ENCODE data around the gene HNRNPF. TPM values are rescaled to one million over a fixed set of nuclear protein-coding genes. Genes with fewer than 3 reads are reported as not detected.

The HNRNPF gene
- total RNA-seq, 1 donor from 2014 or later: 163 TPM

- Mint-ChIP-seq H3K36me3 (no peaks in the 10 kb centered on the region), H3K27me3 (ENCODE audit: low read depth) (peaks cover 27% of the 10 kb centered on the region), H3K27ac (no peak overlapping the region), H3K4me1 (peaks cover 6% of the 10 kb centered on the region), H3K4me3 (no peak overlapping the region), H3K9me3 (no peaks in the 10 kb centered on the region)
- TF ChIP-seq CTCF (IDR thresholded peaks at IDR 0.05; ENCODE audit: unreplicated experiment): no peak
- no peak for DNase-seq (ENCODE audit: low spot score in 2 of 2, unreplicated experiment in 2 of 2)
Measured at GRCh38 chr10:43344051-43344450, 64.9 kb downstream of the HNRNPF start.

GRCh38 chr10:43343126-43343525 lies 65.9 kb downstream of the HNRNPF start:
- peaks cover 33% of the 10 kb centered on the region for H3K27me3 Mint-ChIP-seq (ENCODE audit: low read depth)
- no peak for DNase-seq (ENCODE audit: low spot score in 2 of 2, unreplicated experiment in 2 of 2)
- no peak overlapping the region for H3K27ac Mint-ChIP-seq
- H3K9me3 Mint-ChIP-seq: no peaks in the 10 kb centered on the region
- no peak overlapping the region for H3K4me3 Mint-ChIP-seq
- no peak for TF ChIP-seq CTCF (IDR thresholded peaks at IDR 0.05; ENCODE audit: unreplicated experiment)
- no peaks in the 10 kb centered on the region for H3K36me3 Mint-ChIP-seq
- H3K4me1 Mint-ChIP-seq: no peaks in the 10 kb centered on the region

- H3K27me3 Mint-ChIP-seq (ENCODE audit: low read depth): peaks cover 36% of the 10 kb centered on the region
- H3K27ac Mint-ChIP-seq: no peak overlapping the region
- no peaks in the 10 kb centered on the region for H3K9me3 Mint-ChIP-seq
- no peak for TF ChIP-seq CTCF (IDR thresholded peaks at IDR 0.05; ENCODE audit: unreplicated experiment)
- no peak for DNase-seq (ENCODE audit: low spot score in 2 of 2, unreplicated experiment in 2 of 2)
- no peak overlapping the region for H3K4me3 Mint-ChIP-seq
- H3K4me1 Mint-ChIP-seq: no peaks in the 10 kb centered on the region
- no peaks in the 10 kb centered on the region for H3K36me3 Mint-ChIP-seq
Measured at GRCh38 chr10:43342279-43343125, 66.5 kb downstream of the HNRNPF start.

- no peak for TF ChIP-seq CTCF (IDR thresholded peaks at IDR 0.05; ENCODE audit: unreplicated experiment)
- DNase-seq (ENCODE audit: low spot score in 2 of 2, unreplicated experiment in 2 of 2): no peak
- no peak overlapping the region for H3K27ac Mint-ChIP-seq
- H3K4me1 Mint-ChIP-seq: peaks cover 4% of the 10 kb centered on the region
- no peak overlapping the region for H3K4me3 Mint-ChIP-seq
- H3K27me3 Mint-ChIP-seq (ENCODE audit: low read depth): peaks cover 38% of the 10 kb centered on the region
- H3K9me3 Mint-ChIP-seq: no peaks in the 10 kb centered on the region
- no peaks in the 10 kb centered on the region for H3K36me3 Mint-ChIP-seq
Measured at GRCh38 chr10:43341450-43341849, 67.5 kb downstream of the HNRNPF start.

GRCh38 chr10:43340619-43341018 lies 68.4 kb downstream of the HNRNPF start:
- H3K9me3 Mint-ChIP-seq: no peaks in the 10 kb centered on the region
- H3K36me3 Mint-ChIP-seq: no peaks in the 10 kb centered on the region

More at GRCh38 chr10:43340619-43341018, 68.4 kb downstream of the HNRNPF start:
- peaks cover 4% of the 10 kb centered on the region for H3K4me1 Mint-ChIP-seq
- TF ChIP-seq CTCF (IDR thresholded peaks at IDR 0.05; ENCODE audit: unreplicated experiment): no peak
- H3K27me3 Mint-ChIP-seq (ENCODE audit: low read depth): peaks cover 38% of the 10 kb centered on the region
- H3K27ac Mint-ChIP-seq: no peak overlapping the region
- DNase-seq (ENCODE audit: low spot score in 2 of 2, unreplicated experiment in 2 of 2): no peak
- no peak overlapping the region for H3K4me3 Mint-ChIP-seq
